ENCODE results near the gene TUBGCP6. TPM values are rescaled to one million over a fixed set of nuclear protein-coding genes. Genes with fewer than 3 reads are reported as not detected.

Gene TUBGCP6
- total RNA-seq, 1 donor from 2014 or later, result 52.1 TPM

GRCh38 chr22:50285568-50286229, 40.9 kb upstream of the TUBGCP6 start:
- no peak overlapping the region for H3K4me3 Mint-ChIP-seq
- no peak overlapping the region for H3K27ac Mint-ChIP-seq
- intact Hi-C loops (cut with micrococcal nuclease), result no loop called here
- no peaks in the 10 kb centered on the region for H3K36me3 Mint-ChIP-seq (ENCODE audit: low read depth)
- H3K4me1 Mint-ChIP-seq (ENCODE audit: low read depth), result no peaks in the 10 kb centered on the region
- no peak for DNase-seq (ENCODE audit: low spot score)
- no peaks in the 10 kb centered on the region for H3K9me3 Mint-ChIP-seq
- no peaks in the 10 kb centered on the region for H3K27me3 Mint-ChIP-seq (ENCODE audit: insufficient read depth)

GRCh38 chr22:50284479-50284878, 39.7 kb upstream of the TUBGCP6 start:
- H3K27me3 Mint-ChIP-seq (ENCODE audit: insufficient read depth), result no peaks in the 10 kb centered on the region
- no peak overlapping the region for H3K27ac Mint-ChIP-seq
- intact Hi-C loops (cut with micrococcal nuclease), result no loop called here
- no peak for DNase-seq (ENCODE audit: low spot score)
- no peaks in the 10 kb centered on the region for H3K4me1 Mint-ChIP-seq (ENCODE audit: low read depth)
- no peaks in the 10 kb centered on the region for H3K9me3 Mint-ChIP-seq
- no peak overlapping the region for H3K4me3 Mint-ChIP-seq
- H3K36me3 Mint-ChIP-seq (ENCODE audit: low read depth), result no peaks in the 10 kb centered on the region

- intact Hi-C loops (cut with micrococcal nuclease), result no loop called here
- H3K27ac Mint-ChIP-seq, result no peak overlapping the region
- H3K27me3 Mint-ChIP-seq (ENCODE audit: insufficient read depth), result no peaks in the 10 kb centered on the region
- H3K4me3 Mint-ChIP-seq, result no peak overlapping the region
- H3K36me3 Mint-ChIP-seq (ENCODE audit: low read depth), result no peaks in the 10 kb centered on the region
- DNase-seq (ENCODE audit: low spot score), result no peak
- no peaks in the 10 kb centered on the region for H3K9me3 Mint-ChIP-seq
- H3K4me1 Mint-ChIP-seq (ENCODE audit: low read depth), result no peaks in the 10 kb centered on the region
These were observed 39.0 kb upstream of the TUBGCP6 start for GRCh38 chr22:50283821-50284220.

GRCh38 chr22:50282361-50283155, 37.7 kb upstream of the TUBGCP6 start:
- intact Hi-C loops (cut with micrococcal nuclease), result no loop called here
- H3K4me1 Mint-ChIP-seq (ENCODE audit: low read depth), result no peaks in the 10 kb centered on the region
- H3K36me3 Mint-ChIP-seq (ENCODE audit: low read depth), result no peaks in the 10 kb centered on the region
- H3K9me3 Mint-ChIP-seq, result no peaks in the 10 kb centered on the region
- H3K4me3 Mint-ChIP-seq, result no peak overlapping the region
- H3K27me3 Mint-ChIP-seq (ENCODE audit: insufficient read depth), result no peaks in the 10 kb centered on the region
- DNase-seq (ENCODE audit: low spot score), result no peak
- no peak overlapping the region for H3K27ac Mint-ChIP-seq

- Mint-ChIP-seq H3K36me3 (ENCODE audit: low read depth) (no peaks in the 10 kb centered on the region), H3K4me1 (ENCODE audit: low read depth) (no peaks in the 10 kb centered on the region), H3K27ac (no peak overlapping the region), H3K4me3 (no peak overlapping the region), H3K9me3 (no peaks in the 10 kb centered on the region), H3K27me3 (ENCODE audit: insufficient read depth) (no peaks in the 10 kb centered on the region)
- DNase-seq (ENCODE audit: low spot score), result no peak
- intact Hi-C loops (cut with micrococcal nuclease), result no loop called here
These were observed 37.1 kb upstream of the TUBGCP6 start for GRCh38 chr22:50281957-50282356.

GRCh38 chr22:50281384-50281760, 36.5 kb upstream of the TUBGCP6 start:
- no peaks in the 10 kb centered on the region for H3K4me1 Mint-ChIP-seq (ENCODE audit: low read depth)
- intact Hi-C loops (cut with micrococcal nuclease), result no loop called here
- no peaks in the 10 kb centered on the region for H3K27me3 Mint-ChIP-seq (ENCODE audit: insufficient read depth)
- no peaks in the 10 kb centered on the region for H3K36me3 Mint-ChIP-seq (ENCODE audit: low read depth)
- H3K9me3 Mint-ChIP-seq, result no peaks in the 10 kb centered on the region
- no peak for DNase-seq (ENCODE audit: low spot score)
- H3K27ac Mint-ChIP-seq, result no peak overlapping the region
- no peak overlapping the region for H3K4me3 Mint-ChIP-seq

- H3K27ac Mint-ChIP-seq, result no peak overlapping the region
- H3K4me3 Mint-ChIP-seq, result no peak overlapping the region
- no peaks in the 10 kb centered on the region for H3K27me3 Mint-ChIP-seq (ENCODE audit: insufficient read depth)
- DNase-seq (ENCODE audit: low spot score), result no peak
- no peaks in the 10 kb centered on the region for H3K9me3 Mint-ChIP-seq
- intact Hi-C loops (cut with micrococcal nuclease), result no loop called here
- H3K4me1 Mint-ChIP-seq (ENCODE audit: low read depth), result no peaks in the 10 kb centered on the region
- H3K36me3 Mint-ChIP-seq (ENCODE audit: low read depth), result no peaks in the 10 kb centered on the region
These were observed 36.0 kb upstream of the TUBGCP6 start for GRCh38 chr22:50280708-50281383.

- Mint-ChIP-seq H3K9me3 (no peaks in the 10 kb centered on the region), H3K36me3 (ENCODE audit: low read depth) (no peaks in the 10 kb centered on the region), H3K4me1 (ENCODE audit: low read depth) (no peaks in the 10 kb centered on the region), H3K27me3 (ENCODE audit: insufficient read depth) (no peaks in the 10 kb centered on the region), H3K27ac (no peak overlapping the region), H3K4me3 (no peak overlapping the region)
- no peak for DNase-seq (ENCODE audit: low spot score)
- intact Hi-C loops (cut with micrococcal nuclease), result no loop called here
These were observed 35.3 kb upstream of the TUBGCP6 start for GRCh38 chr22:50280022-50280707.

GRCh38 chr22:50278956-50279619, 34.3 kb upstream of the TUBGCP6 start:
- no peak overlapping the region for H3K4me3 Mint-ChIP-seq

GRCh38 chr22:50278461-50278860, 33.6 kb upstream of the TUBGCP6 start:
- H3K4me3 Mint-ChIP-seq, result no peak overlapping the region
- no peaks in the 10 kb centered on the region for H3K27me3 Mint-ChIP-seq (ENCODE audit: insufficient read depth)
- DNase-seq (ENCODE audit: low spot score), result no peak
- H3K4me1 Mint-ChIP-seq (ENCODE audit: low read depth), result peaks cover 6% of the 10 kb centered on the region
- H3K36me3 Mint-ChIP-seq (ENCODE audit: low read depth), result no peaks in the 10 kb centered on the region
- intact Hi-C loops (cut with micrococcal nuclease), result no loop called here
- no peak overlapping the region for H3K27ac Mint-ChIP-seq
- no peaks in the 10 kb centered on the region for H3K9me3 Mint-ChIP-seq

More at GRCh38 chr22:50278956-50279619, 34.3 kb upstream of the TUBGCP6 start:
- peaks cover 2% of the 10 kb centered on the region for H3K4me1 Mint-ChIP-seq (ENCODE audit: low read depth)
- no peak overlapping the region for H3K27ac Mint-ChIP-seq
- H3K9me3 Mint-ChIP-seq, result no peaks in the 10 kb centered on the region
- H3K27me3 Mint-ChIP-seq (ENCODE audit: insufficient read depth), result no peaks in the 10 kb centered on the region
- H3K36me3 Mint-ChIP-seq (ENCODE audit: low read depth), result no peaks in the 10 kb centered on the region
- no peak for DNase-seq (ENCODE audit: low spot score)
- intact Hi-C loops (cut with micrococcal nuclease), result no loop called here

GRCh38 chr22:50277761-50278160, 32.9 kb upstream of the TUBGCP6 start:
- no peak for DNase-seq (ENCODE audit: low spot score)
- Mint-ChIP-seq H3K4me1 (ENCODE audit: low read depth) (peaks cover 6% of the 10 kb centered on the region), H3K36me3 (ENCODE audit: low read depth) (no peaks in the 10 kb centered on the region), H3K9me3 (no peaks in the 10 kb centered on the region), H3K4me3 (no peak overlapping the region), H3K27me3 (ENCODE audit: insufficient read depth) (peaks cover 3% of the 10 kb centered on the region), H3K27ac (no peak overlapping the region)
- intact Hi-C loops (cut with micrococcal nuclease), result no loop called here

- H3K4me1 Mint-ChIP-seq (ENCODE audit: low read depth), result peaks cover 6% of the 10 kb centered on the region
- no peak for DNase-seq (ENCODE audit: low spot score)
- intact Hi-C loops (cut with micrococcal nuclease), result no loop called here
- no peak overlapping the region for H3K27ac Mint-ChIP-seq
- H3K36me3 Mint-ChIP-seq (ENCODE audit: low read depth), result no peaks in the 10 kb centered on the region
- peaks cover 8% of the 10 kb centered on the region for H3K27me3 Mint-ChIP-seq (ENCODE audit: insufficient read depth)
- H3K9me3 Mint-ChIP-seq, result no peaks in the 10 kb centered on the region
- H3K4me3 Mint-ChIP-seq, result no peak overlapping the region
These were observed 31.3 kb upstream of the TUBGCP6 start for GRCh38 chr22:50276143-50276542.
